NCI-H69 (cell line): ENCODE data around the gene C6orf120.
A peak's percentile ranks its signal among the peaks of the same experiment; 100 is the strongest.

ENCODE experiments used
- DNase-seq: peaks from one replicate; lab custom pipeline; 2025; lab: John Stamatoyannopoulos, UW

The C6orf120 gene

DNA sequence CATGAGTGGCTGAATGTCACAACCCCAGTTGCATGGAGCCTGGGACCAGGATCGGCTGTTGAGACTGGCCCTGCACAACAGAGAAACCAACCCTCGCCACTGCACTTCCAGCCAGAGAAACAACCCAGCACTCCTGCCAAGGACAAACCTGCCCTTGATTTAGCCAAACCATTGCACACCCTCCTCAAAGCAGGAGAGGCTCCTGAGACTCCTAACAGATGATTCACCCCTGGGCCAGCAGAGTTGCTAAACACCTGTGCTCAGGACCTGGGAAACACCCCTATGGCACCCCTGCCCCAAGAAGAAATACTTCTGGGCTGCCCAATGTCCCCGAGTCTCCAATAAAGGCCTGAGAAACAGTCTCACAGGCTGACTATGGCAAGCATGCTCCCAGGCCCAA is 17.9 kb upstream of the C6orf120 start:
- DNase-seq: no peak

GRCh38 chr6:169685860-169686259 is 16.1 kb upstream of the C6orf120 start:
- no peak for DNase-seq

- no peak for DNase-seq
These were observed 12.6 kb upstream of the C6orf120 start for GRCh38 chr6:169689287-169689686.

- no peak for DNase-seq
These were observed 10.7 kb upstream of the C6orf120 start for GRCh38 chr6:169691260-169691659.

GRCh38 chr6:169692516-169692915 is 9.4 kb upstream of the C6orf120 start:
- no peak for DNase-seq

GRCh38 chr6:169695131-169695530 is 6.8 kb upstream of the C6orf120 start:
- DNase-seq: no peak

GRCh38 chr6:169697115-169697514 is 4.8 kb upstream of the C6orf120 start:
- DNase-seq: peak; percentile 37

GRCh38 chr6:169700296-169700695 is 1.6 kb upstream of the C6orf120 start:
- DNase-seq: peak; percentile 16

DNA sequence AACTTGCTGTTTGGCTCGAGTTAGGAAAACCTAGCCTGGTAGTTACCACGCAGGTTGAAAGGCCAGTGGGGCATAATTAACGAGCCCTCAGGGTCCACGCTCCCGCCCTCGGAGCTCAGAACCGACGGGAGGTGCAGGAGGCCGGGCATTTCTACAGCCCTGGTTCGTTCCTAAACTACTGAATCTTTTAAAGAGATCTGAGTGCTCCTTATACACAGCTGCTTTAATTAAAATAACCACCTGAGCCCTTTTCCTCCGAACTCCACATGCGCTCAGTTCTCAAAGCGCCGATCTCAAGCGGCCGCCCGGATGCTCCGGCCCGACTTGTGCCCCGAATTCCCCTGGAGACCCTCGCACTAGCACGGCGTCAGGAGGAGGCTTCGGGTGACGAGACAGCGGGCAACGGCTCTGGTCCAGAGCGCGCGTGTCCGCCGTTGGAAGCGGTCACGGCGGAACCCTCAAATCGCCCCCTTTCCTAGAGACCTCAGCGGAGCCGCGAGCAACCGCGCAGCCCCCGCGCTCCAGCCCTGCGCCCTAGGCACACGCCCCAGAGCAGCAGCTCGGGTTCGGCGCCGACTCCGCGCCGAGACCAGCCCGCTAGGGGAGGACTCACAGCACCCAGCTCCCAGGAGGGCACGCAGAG is 494 bp upstream of the C6orf120 start:
- DNase-seq: peak; percentile 70

DNA sequence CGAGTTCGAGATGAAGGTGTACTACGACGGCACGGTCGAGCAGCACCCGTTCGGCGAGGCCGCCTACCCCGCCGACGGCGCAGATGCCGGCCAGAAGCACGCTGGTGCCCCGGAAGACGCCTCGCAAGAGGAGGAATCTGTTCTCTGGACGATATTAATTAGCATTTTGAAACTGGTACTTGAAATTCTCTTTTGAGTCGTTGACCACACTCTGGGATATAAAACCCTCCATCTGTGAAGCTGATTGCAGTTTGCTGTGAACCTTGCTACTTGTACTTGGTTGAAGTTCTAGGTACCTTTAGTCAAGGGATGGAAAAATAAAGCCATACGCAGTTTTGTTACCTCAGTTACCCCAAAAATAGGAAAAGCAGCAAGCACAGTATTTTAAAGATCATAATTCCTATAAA is 917 bp downstream of the C6orf120 start:
- DNase-seq: no peak

DNA sequence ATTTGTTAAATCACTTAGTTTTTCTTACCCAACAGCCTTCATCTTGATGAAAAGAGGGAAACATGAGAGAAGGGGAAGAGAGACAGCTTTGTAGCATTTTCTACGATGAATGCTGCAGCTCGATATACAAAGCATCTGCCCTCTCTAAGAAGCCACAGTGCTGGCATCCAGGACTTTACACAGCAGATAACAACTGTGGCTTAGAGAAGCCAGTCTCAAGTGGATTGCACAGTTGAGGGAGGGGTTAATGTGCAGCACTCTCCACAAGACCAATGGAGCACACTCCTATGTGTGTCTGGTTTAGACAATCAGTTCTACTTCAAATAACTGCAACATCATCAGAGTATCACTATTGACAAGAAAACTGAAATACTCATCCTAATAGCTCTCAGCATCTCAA is 5.8 kb downstream of the C6orf120 start:
- DNase-seq: no peak

- no peak for DNase-seq
These were observed 7.4 kb downstream of the C6orf120 start for GRCh38 chr6:169709293-169709692.

DNA sequence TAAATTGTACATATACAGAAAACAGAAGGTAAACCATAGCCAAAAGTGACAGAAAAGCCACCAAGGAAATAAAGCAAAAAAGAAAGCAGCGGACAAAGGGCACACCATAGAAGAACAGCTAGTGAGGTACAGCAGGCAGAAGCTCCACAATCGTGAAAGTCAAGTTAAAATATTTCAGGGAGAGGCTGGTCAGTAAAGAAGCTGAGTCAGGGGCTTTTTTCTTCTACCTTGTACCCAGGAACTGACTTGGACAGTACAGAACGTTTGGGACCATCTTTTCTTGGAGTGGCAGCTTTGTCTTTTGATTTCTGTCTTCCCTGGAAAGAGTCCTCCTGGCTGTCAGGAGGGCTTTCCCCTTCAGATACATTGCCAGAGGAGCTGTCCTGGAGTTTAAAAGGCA is 8.1 kb downstream of the C6orf120 start:
- no peak for DNase-seq

GRCh38 chr6:169714178-169714577 is 12.3 kb downstream of the C6orf120 start:
- DNase-seq: no peak

DNA sequence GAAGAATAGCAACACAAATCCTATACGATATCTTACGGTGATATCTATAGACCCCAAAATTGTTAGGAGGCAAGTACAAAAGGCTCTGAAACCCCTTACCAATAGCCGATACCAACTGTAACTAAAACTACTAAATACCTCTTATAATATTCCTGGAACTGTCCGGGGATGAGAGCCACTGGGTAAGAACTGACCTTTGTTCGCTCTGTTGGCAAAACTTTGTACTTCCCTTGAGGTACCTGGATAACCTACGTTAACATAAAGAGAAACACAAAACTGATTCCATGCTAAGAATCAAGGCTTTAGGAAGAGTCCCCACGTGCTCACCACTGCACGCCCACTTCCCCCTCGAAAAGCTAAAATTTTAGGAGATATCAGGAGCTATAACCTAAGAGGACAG is 12.7 kb downstream of the C6orf120 start:
- no peak for DNase-seq

DNA sequence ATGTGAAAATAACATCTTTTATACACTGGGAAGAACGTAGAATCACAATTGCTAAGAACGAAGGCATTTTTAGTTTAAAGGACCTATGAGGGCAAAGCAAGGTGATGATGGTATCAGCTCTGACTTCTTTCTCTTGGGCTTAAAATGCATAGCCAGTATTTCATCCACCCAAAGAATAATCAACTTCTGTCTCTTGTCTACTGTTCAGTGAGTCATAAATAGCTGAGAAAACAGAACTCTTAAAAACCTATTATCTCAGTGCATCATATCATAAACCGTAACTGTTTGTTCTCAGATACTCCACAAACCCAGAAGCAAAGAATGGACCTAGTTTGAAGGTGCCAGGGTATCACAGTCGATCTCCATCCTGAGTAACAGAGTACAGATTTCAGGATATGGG is 17.2 kb downstream of the C6orf120 start:
- no peak for DNase-seq

- DNase-seq: no peak
These were observed 18.4 kb downstream of the C6orf120 start for GRCh38 chr6:169720207-169720855.

- DNase-seq: peak; percentile 59
These were observed 20.7 kb downstream of the C6orf120 start for GRCh38 chr6:169722362-169723199.

DNA sequence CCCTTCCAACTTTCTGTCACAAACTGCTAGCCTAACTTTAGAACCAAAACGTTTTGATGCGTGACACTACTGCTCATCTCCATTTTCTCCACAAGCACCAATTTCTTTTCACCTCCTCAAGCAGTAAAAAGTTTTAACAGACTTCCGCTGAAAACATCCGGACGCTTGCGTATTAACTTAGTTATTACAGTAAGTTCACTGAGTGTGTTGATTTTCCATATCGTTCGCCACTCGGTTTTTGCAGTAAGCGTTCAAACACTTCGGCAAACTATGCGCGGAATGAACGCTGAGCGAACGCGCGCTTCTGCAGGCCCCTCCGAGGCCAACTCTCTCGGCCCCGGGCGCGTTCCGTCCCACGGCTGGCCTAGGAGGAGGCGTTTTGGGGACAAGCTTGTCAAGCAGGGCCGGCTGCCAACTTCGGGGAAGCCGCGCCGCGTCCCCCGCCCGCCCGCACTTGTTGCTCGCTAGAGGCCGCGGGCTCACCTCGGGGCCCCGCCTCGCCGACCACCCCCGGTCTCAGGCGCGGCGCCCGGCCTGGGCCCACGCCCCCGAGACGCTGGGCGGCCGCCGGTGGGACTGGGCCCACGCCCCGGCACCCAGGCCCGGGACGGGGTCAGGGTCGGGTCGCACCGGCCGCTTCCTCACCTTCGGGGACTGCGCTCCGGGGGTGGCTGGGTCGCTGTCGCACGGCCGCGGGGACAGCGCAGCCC is 21.4 kb downstream of the C6orf120 start:
- peak; percentile 82 for DNase-seq

- DNase-seq: peak; percentile 84
These were observed 22.1 kb downstream of the C6orf120 start for GRCh38 chr6:169723991-169724493.

GRCh38 chr6:169724494-169725124 is 22.7 kb downstream of the C6orf120 start, which contains the start of gene PHF10:
PHF10 (minus strand) TSS chr6:169724500; CDS start chr6:169723931, 569 bp downstream.
- DNase-seq: peak; percentile 95
